ENCODE measurements around the gene LCLAT1.
A peak's percentile ranks its signal among the peaks of the same experiment; 100 is the strongest.

The LCLAT1 gene

GRCh38 chr2:30447149-30448045 is at the start of gene LCLAT1:
Gene LCLAT1 (plus strand): TSS chr2:30447246. CDS start chr2:30525591, 78,345 bp downstream.
- H3K36me3 ChIP-seq (ENCODE audit: insufficient read depth, low read length), result no peaks in the 10 kb centered on the region
- peak within 1 kb of the TSS; percentile 82 for H2AFZ ChIP-seq (ENCODE audit: low read depth, low read length)
- peaks cover 13% of the 10 kb centered on the region for H3K4me1 ChIP-seq (ENCODE audit: insufficient read depth, low read length)
- peaks cover 2% of the 10 kb centered on the region for H3K9me3 ChIP-seq (ENCODE audit: low read length)
- peak within 1 kb of the TSS; percentile 89 for H3K4me3 ChIP-seq (ENCODE audit: low read length)
- H3K27me3 ChIP-seq (ENCODE audit: insufficient read depth, low read length), result no peaks in the 10 kb centered on the region

DNA sequence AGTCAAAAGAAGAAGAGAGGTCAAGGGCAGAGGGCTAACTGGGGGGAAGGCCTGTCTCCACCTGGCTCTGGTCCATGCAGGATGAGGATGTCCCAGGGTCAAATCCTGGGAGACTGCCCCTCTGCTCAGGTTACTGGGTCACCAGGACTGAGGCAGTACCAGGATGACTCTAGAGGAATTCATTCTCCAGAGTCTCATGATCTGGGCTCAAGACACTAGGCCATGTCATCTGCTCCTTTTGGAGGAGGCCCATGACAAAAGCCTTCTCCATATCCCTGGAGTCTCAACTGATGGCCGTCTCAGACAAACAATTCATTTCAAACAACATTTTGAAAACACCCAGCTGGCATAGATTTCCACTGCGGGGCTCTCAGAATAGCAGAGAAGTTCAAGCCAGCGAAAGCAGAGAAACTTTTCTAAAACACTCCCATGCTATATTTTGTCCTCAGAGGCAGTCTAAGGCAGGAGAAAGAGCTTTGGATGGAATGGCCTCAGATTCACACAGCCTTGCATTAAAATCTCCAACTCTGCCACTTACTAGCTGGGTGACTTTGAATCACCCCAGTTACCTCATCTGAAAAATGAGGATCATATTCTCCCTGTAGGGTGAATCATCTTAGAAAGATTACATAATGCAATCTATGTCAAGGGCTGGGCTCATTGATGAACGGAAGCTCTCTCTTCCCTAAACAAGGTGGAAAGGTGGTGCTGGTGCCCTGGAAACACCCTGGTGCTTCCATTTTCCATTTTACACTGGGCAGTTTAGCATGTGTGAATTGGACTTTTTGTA is 48.8 kb upstream of the LCLAT1 start:
- Histone ChIP-seq H3K9me3 (ENCODE audit: low read length) (no peaks in the 10 kb centered on the region), H3K36me3 (ENCODE audit: insufficient read depth, low read length) (no peaks in the 10 kb centered on the region), H2AFZ (ENCODE audit: low read depth, low read length) (no peak overlapping the region), H3K4me1 (ENCODE audit: insufficient read depth, low read length) (no peaks in the 10 kb centered on the region), H3K27me3 (ENCODE audit: insufficient read depth, low read length) (peaks cover 5% of the 10 kb centered on the region), H3K4me3 (ENCODE audit: low read length) (no peak overlapping the region)

GRCh38 chr2:30400151-30400954 is 46.7 kb upstream of the LCLAT1 start:
- peaks cover 5% of the 10 kb centered on the region for H3K27me3 ChIP-seq (ENCODE audit: insufficient read depth, low read length)
- no peak overlapping the region for H3K4me3 ChIP-seq (ENCODE audit: low read length)
- no peaks in the 10 kb centered on the region for H3K9me3 ChIP-seq (ENCODE audit: low read length)
- peaks cover 10% of the 10 kb centered on the region for H3K4me1 ChIP-seq (ENCODE audit: insufficient read depth, low read length)
- H3K36me3 ChIP-seq (ENCODE audit: insufficient read depth, low read length), result no peaks in the 10 kb centered on the region
- no peak overlapping the region for H2AFZ ChIP-seq (ENCODE audit: low read depth, low read length)

DNA sequence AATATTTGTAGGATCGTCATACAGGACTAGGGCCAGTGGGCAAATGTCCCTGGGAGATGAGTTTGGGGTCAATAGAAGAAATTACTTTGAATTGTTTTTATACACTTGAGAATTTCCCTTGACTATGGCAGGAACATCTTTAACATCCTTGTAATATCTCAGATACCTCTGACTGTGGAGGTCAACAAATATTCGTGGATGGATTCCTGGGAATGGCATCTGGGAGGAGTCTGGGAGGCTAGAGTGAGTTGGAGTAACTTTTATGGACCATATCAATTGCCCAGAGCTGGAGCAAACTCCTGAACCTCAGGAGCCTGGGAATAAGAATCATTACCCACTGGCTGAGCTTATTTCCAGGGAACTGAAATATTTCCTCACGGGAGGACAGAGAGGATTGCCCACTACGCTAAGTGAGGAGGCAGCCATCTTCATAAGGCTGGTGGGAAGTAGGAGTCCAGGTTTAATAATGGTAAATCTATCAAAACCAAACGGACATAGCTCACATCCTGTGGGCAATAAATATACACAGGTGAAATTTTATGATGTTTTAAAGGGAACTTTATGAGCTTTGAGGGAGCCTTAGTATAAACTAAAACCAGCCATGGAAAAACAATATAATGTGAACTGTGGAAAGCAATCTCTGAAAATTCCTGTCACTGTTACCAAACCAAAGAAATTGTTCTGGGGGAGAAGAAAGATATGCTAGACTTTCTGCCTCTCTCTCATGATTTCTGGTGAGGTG is 44.4 kb upstream of the LCLAT1 start:
- Histone ChIP-seq H3K4me3 (ENCODE audit: low read length) (no peak overlapping the region), H3K9me3 (ENCODE audit: low read length) (no peaks in the 10 kb centered on the region), H2AFZ (ENCODE audit: low read depth, low read length) (no peak overlapping the region), H3K36me3 (ENCODE audit: insufficient read depth, low read length) (no peaks in the 10 kb centered on the region), H3K4me1 (ENCODE audit: insufficient read depth, low read length) (peaks cover 11% of the 10 kb centered on the region), H3K27me3 (ENCODE audit: insufficient read depth, low read length) (peaks cover 10% of the 10 kb centered on the region)

GRCh38 chr2:30403592-30404312 is 43.3 kb upstream of the LCLAT1 start:
- Histone ChIP-seq H3K4me3 (ENCODE audit: low read length) (no peak overlapping the region), H3K9me3 (ENCODE audit: low read length) (no peaks in the 10 kb centered on the region), H3K36me3 (ENCODE audit: insufficient read depth, low read length) (no peaks in the 10 kb centered on the region), H3K4me1 (ENCODE audit: insufficient read depth, low read length) (peaks cover 18% of the 10 kb centered on the region), H3K27me3 (ENCODE audit: insufficient read depth, low read length) (peaks cover 10% of the 10 kb centered on the region), H2AFZ (ENCODE audit: low read depth, low read length) (no peak overlapping the region)

GRCh38 chr2:30404319-30405259 is 42.5 kb upstream of the LCLAT1 start:
- H3K36me3 ChIP-seq (ENCODE audit: insufficient read depth, low read length), result no peaks in the 10 kb centered on the region
- H3K4me1 ChIP-seq (ENCODE audit: insufficient read depth, low read length), result peaks cover 20% of the 10 kb centered on the region
- H2AFZ ChIP-seq (ENCODE audit: low read depth, low read length), result no peak overlapping the region
- no peak overlapping the region for H3K4me3 ChIP-seq (ENCODE audit: low read length)
- no peaks in the 10 kb centered on the region for H3K9me3 ChIP-seq (ENCODE audit: low read length)
- peaks cover 13% of the 10 kb centered on the region for H3K27me3 ChIP-seq (ENCODE audit: insufficient read depth, low read length)

GRCh38 chr2:30405260-30405605 is 41.8 kb upstream of the LCLAT1 start:
- Histone ChIP-seq H3K4me3 (ENCODE audit: low read length) (no peak overlapping the region), H2AFZ (ENCODE audit: low read depth, low read length) (no peak overlapping the region), H3K36me3 (ENCODE audit: insufficient read depth, low read length) (no peaks in the 10 kb centered on the region), H3K27me3 (ENCODE audit: insufficient read depth, low read length) (peaks cover 10% of the 10 kb centered on the region), H3K4me1 (ENCODE audit: insufficient read depth, low read length) (peaks cover 22% of the 10 kb centered on the region), H3K9me3 (ENCODE audit: low read length) (no peaks in the 10 kb centered on the region)

GRCh38 chr2:30406853-30407252 is 40.2 kb upstream of the LCLAT1 start:
- no peak overlapping the region for H3K4me3 ChIP-seq (ENCODE audit: low read length)
- peaks cover 31% of the 10 kb centered on the region for H3K4me1 ChIP-seq (ENCODE audit: insufficient read depth, low read length)
- no peak overlapping the region for H2AFZ ChIP-seq (ENCODE audit: low read depth, low read length)
- H3K27me3 ChIP-seq (ENCODE audit: insufficient read depth, low read length), result peaks cover 10% of the 10 kb centered on the region
- H3K9me3 ChIP-seq (ENCODE audit: low read length), result no peaks in the 10 kb centered on the region
- H3K36me3 ChIP-seq (ENCODE audit: insufficient read depth, low read length), result no peaks in the 10 kb centered on the region

DNA sequence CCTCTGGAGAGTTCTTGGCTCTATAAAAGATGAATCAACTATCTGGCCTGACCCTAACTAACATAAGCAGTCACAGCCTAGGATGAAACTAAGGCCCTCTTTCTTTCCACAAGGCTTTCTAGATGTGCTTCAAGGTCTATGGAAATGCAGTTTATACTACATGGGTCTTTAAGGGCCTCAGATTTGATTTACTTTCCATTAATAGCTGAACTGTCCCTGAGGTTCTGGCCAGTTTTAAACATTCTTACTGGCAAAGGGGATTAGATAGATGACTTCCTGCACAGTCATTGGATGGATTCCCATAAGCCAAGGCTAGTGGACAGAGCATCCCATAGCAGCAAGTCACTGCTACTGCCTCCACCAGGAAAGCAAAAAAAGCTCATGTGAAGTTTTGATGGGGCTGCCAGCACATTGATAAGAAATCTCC is 38.1 kb upstream of the LCLAT1 start:
- H3K4me1 ChIP-seq (ENCODE audit: insufficient read depth, low read length), result peaks cover 49% of the 10 kb centered on the region
- no peak overlapping the region for H2AFZ ChIP-seq (ENCODE audit: low read depth, low read length)
- no peaks in the 10 kb centered on the region for H3K36me3 ChIP-seq (ENCODE audit: insufficient read depth, low read length)
- H3K9me3 ChIP-seq (ENCODE audit: low read length), result no peaks in the 10 kb centered on the region
- H3K27me3 ChIP-seq (ENCODE audit: insufficient read depth, low read length), result peaks cover 8% of the 10 kb centered on the region
- no peak overlapping the region for H3K4me3 ChIP-seq (ENCODE audit: low read length)

GRCh38 chr2:30410217-30410616 is 36.8 kb upstream of the LCLAT1 start:
- peaks cover 8% of the 10 kb centered on the region for H3K27me3 ChIP-seq (ENCODE audit: insufficient read depth, low read length)
- no peaks in the 10 kb centered on the region for H3K9me3 ChIP-seq (ENCODE audit: low read length)
- H3K4me3 ChIP-seq (ENCODE audit: low read length), result no peak overlapping the region
- peaks cover 39% of the 10 kb centered on the region for H3K4me1 ChIP-seq (ENCODE audit: insufficient read depth, low read length)
- peak overlapping the region; percentile 21 for H2AFZ ChIP-seq (ENCODE audit: low read depth, low read length)
- H3K36me3 ChIP-seq (ENCODE audit: insufficient read depth, low read length), result no peaks in the 10 kb centered on the region

- H3K36me3 ChIP-seq (ENCODE audit: insufficient read depth, low read length), result no peaks in the 10 kb centered on the region
- peaks cover 45% of the 10 kb centered on the region for H3K4me1 ChIP-seq (ENCODE audit: insufficient read depth, low read length)
- peaks cover 3% of the 10 kb centered on the region for H3K27me3 ChIP-seq (ENCODE audit: insufficient read depth, low read length)
- no peak overlapping the region for H3K4me3 ChIP-seq (ENCODE audit: low read length)
- H3K9me3 ChIP-seq (ENCODE audit: low read length), result no peaks in the 10 kb centered on the region
- H2AFZ ChIP-seq (ENCODE audit: low read depth, low read length), result no peak overlapping the region
Measured at GRCh38 chr2:30412047-30412683, 34.9 kb upstream of the LCLAT1 start.
